Ureter (tissue), 1 donor: ENCODE data around the gene GTF3A. TPM values are rescaled to one million over a fixed set of nuclear protein-coding genes. Genes with fewer than 3 reads are reported as not detected.

Experiments
- DNase-seq: peaks from one replicate; pipeline ENCODE4 v3.0.0-alpha.2; 2020; ENCODE audit warnings: low spot score
- total RNA-seq: library from RNA; stranded (reverse); gene quantifications from one replicate; pipeline ENCODE4 v1.2.4, GENCODE V29; 2023
- donor health status: DM: yes; HTN: yes; CAD: no.

GTF3A gene
- total RNA-seq, 1 donor from 2014 or later, result 76.2 TPM

- no peak for DNase-seq
Measured at GRCh38 chr13:27449081-27449603, 24.7 kb downstream of the GTF3A start.

DNA sequence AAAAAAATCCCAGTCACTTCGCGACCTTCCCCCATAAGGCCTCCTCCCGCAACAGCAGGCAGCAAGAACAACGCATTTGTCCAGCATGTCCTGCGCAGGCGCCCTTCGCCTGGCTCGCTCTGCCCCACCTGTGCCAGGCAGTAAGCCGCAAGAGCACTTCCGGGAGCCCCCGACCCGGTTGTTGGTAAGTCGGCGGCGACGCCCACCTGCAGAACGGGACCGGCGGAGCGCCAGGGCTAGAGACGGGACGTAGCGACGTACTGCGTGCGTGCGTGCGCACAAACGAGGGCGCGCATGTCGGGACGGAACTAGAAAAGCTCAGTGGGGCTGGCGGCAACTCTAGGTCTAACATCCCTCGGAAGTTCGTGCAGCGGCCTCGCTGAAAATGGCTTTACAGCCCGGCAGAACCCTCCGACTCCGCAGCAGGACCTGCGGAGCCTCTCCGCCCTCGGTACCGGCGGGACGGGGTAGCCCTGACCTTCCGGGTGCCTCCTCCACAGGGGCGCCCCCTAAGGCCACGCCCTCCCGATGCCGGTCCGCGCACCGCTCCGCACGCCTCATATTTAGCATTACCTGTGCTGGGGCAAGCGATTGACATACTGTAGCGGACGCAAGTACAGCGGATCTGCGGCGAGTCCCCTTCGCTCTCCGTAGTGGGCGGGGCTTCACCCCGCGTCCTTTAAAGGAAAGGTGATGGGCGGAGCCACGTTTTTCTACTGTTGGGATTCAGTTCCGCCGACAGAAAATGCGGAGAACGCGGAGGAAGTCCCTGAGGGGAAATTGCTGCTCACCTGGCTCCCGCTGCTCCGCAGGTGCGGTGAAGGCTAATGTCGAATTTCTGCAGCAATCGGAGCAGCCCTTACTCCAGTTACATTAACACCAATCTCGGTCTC is 25.8 kb downstream of the GTF3A start, which contains the start of gene MTIF3:
TSS of gene MTIF3 (minus strand) at position 629 of the 893 bp plus-strand sequence. CDS start 10,116 bp downstream, outside the sequence.
- peak; percentile 96 for DNase-seq

DNA sequence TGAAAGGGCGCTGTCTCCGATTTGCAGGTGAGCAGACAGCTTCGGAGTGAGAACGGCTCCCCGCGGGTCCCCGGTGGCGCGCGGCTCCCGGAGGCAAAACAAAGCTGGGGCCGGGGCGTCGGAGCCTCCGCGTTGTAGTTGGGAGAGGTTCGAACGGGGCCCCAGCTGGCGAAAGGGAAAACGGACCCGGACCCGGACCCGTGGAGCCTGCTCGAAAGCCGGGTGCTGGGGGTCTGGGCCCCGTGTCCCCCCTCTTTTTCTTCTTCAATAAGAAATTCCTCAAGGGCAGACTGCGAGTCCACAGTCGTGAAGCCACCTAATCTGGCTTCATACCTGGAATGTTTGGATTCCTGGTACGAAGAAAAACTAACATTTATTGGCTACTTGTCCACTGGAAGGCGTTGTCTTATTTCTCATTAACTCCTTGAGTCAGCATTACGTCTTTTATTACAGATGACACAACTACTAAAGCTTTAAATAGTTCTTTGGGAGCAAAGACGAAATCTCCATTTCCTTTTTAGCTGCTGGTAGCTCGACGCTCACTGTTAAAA is 26.6 kb downstream of the GTF3A start:
- DNase-seq, result peak; percentile 52

- no peak for DNase-seq
Measured at GRCh38 chr13:27455331-27455855, 31.0 kb downstream of the GTF3A start.

- DNase-seq, result no peak
Measured at GRCh38 chr13:27461940-27462584, 37.6 kb downstream of the GTF3A start.

DNA sequence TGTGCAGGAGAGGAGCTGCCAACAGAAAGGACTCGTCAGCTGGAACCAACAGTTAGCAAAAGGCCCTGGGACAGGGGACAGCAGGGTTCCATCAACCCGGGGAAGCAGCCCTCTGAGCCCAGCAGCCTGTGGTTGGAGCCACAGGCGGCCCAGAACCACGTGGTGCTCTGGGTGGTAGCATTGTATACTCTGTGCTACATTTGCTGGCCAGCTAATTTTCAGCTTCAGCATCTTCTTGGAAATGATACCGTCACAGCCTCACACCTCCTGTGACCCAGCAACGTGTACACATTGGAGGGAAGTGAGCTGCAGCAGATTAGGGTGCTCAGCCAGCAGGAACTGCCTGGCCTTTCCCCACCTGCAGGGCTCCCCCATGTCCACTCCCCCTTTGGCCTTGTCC is 39.1 kb downstream of the GTF3A start:
- DNase-seq, result no peak

GRCh38 chr13:27465611-27466010 is 41.2 kb downstream of the GTF3A start:
- DNase-seq, result no peak

DNA sequence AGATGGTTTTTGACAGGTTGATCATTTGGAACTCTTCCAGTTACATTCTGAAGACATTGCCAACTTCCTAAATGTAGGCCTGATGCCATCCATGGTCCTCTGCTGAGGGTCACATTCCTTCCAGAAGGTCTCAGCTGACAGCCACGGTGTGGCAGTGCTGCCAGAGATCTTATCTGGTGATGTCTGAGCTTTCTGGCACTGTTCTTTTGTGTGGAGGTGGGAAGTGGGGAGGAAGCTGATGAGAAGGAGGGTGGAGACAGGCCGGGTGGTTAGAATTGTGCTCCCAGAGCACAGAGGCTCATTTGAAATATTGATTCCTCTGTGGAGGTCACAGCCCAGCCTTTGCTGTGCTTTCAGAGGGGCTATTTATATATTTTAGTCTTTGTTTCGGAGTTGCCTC is 42.1 kb downstream of the GTF3A start:
- DNase-seq, result no peak

GRCh38 chr13:27470075-27470820 is 45.8 kb downstream of the GTF3A start:
- no peak for DNase-seq

DNA sequence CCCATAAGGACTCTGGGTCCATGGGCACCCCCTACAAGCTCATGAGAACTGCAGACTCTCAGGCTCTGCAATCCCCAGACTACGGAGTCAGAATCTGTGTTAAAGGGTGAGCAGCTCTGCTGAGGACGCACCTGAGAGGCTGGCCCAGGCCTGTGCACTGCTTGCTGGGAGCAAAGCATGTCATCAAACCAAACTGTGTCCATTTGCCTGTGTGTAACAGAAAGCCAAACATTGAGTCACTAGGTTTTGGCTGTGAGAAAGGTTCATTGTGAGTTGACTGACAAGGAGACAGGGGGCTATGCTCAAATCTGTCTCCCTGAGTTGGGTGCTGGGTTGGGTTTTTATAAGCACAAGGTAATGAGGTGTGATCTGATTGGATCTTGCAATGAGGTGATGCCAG is 48.0 kb downstream of the GTF3A start:
- no peak for DNase-seq

DNA sequence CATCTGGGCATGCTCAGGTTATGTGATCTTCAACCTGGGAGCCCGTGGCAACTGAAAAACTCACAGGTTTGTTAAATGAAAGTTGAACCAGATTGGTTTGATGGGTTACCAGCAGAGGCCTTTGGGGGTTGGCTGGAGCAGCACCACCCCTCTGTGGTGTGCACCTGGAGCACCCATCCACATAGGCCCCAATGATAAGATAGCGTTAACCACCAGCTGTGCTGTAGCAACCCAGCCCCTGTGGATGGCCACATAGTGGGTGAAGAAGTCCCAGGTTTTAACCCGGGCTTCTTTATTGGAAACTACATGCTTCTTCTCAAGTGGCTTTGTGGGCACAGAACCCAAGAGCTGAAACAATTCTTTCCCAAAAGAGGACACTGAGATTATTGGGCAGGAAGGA is 48.5 kb downstream of the GTF3A start:
- no peak for DNase-seq

GRCh38 chr13:27474751-27475268 is 50.4 kb downstream of the GTF3A start:
- no peak for DNase-seq

DNA sequence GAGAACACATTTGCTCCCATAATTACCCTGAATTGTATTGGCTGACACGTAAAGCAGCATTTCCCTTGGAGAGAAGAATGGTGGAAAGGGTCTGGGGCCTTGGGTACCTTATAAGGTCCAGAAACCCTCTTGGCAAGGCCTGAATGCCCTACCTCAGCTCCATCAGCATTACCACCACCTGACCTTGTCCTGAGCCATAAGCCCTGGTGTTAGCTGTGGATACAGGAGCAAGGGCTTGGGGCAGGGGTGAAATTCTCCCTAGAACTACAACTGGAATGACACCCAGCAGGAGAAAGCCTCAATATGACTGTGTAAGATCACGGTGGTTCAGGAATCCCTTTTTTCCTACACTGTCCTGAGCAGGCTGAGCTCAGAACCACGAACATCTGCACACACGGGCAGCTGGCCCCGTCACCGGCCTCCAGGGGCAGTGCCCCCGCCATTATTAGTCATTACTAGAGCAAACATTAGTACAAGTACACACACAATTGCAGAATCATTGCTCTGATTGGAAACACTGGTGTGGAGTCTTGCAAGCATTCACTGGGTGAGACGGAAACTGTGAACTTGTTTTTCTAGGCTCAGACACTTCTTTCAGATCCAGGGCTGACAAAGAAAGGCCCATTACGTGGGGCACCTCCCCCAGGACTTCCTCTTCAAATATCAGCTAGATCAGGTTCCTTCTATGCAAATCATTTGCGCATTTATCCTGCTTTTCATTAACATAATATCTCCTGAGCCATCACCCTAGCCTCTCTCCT is 52.7 kb downstream of the GTF3A start:
- peak; percentile 50 for DNase-seq

- no peak for DNase-seq
Measured at GRCh38 chr13:27481766-27482165, 57.3 kb downstream of the GTF3A start.

DNA sequence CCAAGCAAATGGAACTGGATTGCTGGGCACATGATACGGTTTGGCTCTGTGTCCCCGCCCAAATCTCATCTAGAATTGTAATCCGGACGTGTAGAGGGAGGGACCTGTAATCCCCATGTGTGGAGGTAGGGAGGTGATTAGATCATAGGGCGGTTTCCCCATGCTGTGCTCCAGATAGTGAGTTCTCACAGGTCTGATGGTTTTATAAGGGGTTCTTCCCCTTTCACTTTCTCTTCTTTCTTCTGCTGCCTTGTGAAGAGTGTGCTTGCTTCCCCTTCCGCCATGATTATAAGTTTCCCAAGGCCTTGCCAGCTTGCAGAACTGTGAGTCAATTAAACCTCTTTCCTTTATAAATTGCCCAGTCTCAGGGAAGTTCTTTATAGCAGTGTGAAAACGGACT is 58.6 kb downstream of the GTF3A start:
- DNase-seq, result no peak

GRCh38 chr13:27483421-27483820 is 59.0 kb downstream of the GTF3A start:
- no peak for DNase-seq
